IPS-NIHi7 (cell line): ENCODE data around the gene CLIC6.

Experiments used
- DNase-seq: peaks from one replicate; pipeline ENCODE4 v3.0.0; 2012; ENCODE audit warnings: mixed read lengths; ENCODE audit errors: extremely low spot score

CLIC6 gene

GRCh38 chr21:34668803-34669148, at the start of gene CLIC6:
TSS of gene CLIC6 (plus strand) at chr21:34668994. CDS start at chr21:34669389, 395 bp downstream.
- DNase-seq, result peak; percentile 70

GRCh38 chr21:34619841-34620665, 48.7 kb upstream of the CLIC6 start:
- no peak for DNase-seq

GRCh38 chr21:34621434-34622350, 47.1 kb upstream of the CLIC6 start:
- DNase-seq, result no peak

DNA sequence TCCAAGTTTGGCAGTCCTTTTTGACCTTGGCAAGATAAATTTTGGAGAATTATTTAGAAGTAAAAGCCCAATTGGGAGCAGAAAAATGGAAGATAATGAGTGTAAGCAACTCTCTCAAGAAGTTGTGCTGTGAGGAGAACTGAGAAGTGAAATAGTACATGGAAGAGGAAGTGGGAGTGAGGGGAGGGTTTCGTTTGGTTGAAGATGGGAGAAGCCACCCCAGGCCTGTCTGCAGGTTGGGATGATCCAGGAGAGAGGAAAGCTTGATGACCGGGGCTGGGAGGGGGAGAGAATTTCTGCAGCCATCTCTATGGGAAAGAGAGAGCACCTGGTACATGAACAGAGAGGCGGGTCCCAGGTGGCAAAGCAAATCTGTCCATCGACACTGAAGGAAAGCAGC, 45.3 kb upstream of the CLIC6 start:
- DNase-seq, result no peak

- DNase-seq, result no peak
Measured at GRCh38 chr21:34625030-34625593, 43.7 kb upstream of the CLIC6 start.

GRCh38 chr21:34626131-34626530, 42.7 kb upstream of the CLIC6 start:
- DNase-seq, result no peak

- peak; percentile 73 for DNase-seq
Measured at GRCh38 chr21:34630536-34631143, 38.2 kb upstream of the CLIC6 start.

GRCh38 chr21:34632498-34632897, 36.3 kb upstream of the CLIC6 start:
- DNase-seq, result no peak

DNA sequence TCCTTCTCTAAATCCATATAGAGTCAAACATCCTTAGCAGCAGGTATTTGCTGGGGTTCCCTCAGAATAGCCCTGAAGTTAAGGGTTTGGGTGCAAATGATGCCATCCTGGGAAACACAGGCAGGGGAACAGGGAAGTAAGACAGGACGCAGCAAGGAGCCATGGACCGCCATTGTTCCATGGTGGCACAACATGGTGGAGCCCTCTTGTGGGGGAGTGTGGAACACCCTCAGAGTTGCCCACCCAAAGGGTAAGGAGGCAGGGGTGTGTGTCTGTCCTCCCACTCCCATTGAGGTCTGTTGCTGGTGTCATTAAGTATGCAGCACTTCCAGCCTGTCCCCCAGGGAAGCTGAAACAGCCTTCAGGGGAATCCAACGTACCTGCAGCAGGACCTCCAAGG, 33.5 kb upstream of the CLIC6 start:
- DNase-seq, result peak; percentile 48

GRCh38 chr21:34636961-34637360, 31.8 kb upstream of the CLIC6 start:
- no peak for DNase-seq

GRCh38 chr21:34639250-34639649, 29.5 kb upstream of the CLIC6 start:
- DNase-seq, result no peak

DNA sequence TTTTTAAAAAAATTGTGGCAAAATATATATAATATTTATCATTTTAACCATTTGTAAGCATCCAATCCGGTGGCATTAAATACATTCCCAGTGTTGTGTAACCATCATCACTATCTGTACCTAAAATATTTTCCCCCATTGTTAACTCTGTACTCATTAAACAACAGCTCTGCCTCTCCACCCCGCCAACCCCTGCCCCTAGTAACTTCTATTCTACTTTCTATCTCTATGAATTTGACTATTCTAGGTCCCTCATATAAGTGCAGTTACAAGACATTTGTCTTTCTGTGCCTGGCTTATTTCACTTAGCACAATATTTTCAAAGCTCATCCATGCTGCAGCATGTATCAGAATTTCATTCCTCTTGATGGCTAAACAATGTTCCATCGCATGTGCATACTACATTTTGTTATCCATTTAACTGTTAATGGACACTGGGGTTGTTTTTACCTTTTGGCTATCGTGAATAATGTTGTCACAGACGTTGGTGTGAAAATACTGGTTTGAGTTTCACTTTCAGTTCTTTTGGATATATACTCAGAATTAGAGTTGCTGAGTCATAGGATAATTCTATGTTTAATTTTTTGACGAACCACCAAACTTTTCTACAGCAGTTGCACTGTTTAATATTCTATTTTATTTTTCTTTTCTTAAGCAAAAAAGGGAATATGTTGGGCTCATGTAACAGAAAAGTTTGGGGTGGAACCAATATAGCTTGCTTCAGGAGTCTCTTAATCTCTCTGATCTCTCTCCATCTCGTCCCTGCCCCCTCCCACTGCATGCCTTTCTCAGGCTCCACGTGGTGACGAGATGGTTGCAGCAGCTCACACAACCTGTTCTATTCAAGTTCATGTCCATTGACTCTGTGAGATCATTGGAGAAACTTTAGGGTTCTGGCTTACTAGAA, 28.7 kb upstream of the CLIC6 start:
- DNase-seq, result no peak

DNA sequence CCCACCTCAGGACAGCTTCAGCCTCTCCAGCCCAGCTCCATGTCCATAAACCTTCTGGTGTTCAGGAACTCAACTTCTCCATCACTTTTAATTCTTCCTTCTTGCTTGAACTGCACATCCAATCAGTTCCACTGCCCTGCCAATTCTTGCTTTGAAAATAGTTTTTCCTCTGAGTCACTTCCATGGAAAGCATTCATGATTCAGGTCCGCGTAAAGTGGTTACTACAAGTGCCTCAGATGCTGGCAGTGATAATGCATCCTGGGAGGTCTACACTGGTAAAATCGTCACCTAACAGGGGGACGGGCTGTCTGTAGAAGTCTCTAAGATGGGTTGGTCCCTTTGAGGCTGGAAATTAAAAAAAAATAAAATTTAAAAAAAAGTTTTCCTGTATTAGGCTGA, 27.9 kb upstream of the CLIC6 start:
- no peak for DNase-seq

- DNase-seq, result no peak
Measured at GRCh38 chr21:34642211-34643075, 26.4 kb upstream of the CLIC6 start.

DNA sequence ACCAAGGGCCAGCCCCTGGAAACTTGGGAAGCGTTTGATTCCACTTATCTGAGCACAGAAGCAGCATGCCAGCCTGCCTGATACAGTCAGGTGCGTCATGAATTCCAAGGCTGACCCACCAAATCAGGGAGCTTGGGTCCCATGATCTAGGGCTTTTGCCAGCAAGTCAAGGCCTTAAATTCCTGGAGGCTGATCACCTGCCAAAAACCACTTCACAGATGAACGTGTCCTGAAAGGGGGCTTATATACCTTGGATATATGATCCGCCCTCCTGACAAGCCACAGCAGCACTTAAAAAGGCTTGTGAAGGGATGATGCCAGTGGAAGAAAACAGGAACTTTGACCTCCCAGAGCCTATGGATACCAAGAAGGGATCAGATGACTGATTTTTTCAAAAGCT, 24.0 kb upstream of the CLIC6 start:
- DNase-seq, result no peak

- no peak for DNase-seq
Measured at GRCh38 chr21:34647555-34647954, 21.2 kb upstream of the CLIC6 start.

DNA sequence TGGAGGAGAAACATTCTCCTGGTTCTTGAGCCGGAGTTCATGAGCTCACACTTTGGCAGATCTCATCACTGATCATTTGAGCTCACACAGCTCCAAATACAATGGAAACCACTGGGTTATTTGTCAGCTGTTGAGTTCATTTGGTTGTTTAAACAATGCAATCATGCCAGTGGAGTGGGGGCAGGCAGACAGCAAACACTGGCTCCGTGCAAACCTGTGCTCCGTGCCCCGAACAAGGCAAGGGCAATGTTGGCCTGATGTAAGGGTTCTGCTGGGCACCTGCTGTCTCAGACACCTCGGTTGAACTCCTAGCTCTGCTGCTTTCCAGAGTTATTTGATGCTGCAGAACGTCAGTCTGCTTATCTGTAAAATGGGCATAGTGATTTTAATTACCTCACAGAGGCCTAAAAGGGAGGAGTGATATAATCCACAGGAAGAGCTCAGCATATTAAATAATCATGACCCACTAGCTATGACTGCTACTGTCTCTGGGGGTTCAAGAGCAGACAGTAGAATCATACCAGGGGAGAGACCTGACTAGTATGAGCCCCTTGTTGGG, 20.0 kb upstream of the CLIC6 start:
- no peak for DNase-seq

DNA sequence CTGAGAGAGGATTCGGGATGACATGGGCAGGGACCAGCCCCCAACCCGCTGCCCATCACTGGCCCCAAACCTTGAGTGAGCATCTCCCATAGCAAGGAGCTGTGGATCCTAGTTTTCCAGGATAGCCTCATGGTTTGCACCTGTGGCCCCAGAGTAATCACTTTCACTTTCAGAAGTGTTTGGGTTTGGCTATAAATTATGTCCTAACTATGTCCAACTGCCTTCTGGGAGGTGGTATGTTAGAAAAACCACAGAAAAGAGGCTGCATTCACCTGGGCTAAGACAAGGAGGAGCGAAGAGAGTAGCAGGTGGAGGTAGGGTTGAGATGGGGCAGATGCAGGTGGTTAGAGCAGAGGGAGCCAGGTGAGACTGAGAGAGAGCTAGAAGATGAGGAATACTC, 19.4 kb upstream of the CLIC6 start:
- no peak for DNase-seq

- no peak for DNase-seq
Measured at GRCh38 chr21:34650861-34651431, 17.8 kb upstream of the CLIC6 start.
